OCI-LY1 (cell line): Measurements from ENCODE around the gene NR0B1.

Experiments used
- H2AFZ ChIP-seq: fragments of 200-600 bp; sonication (generic), shearing (Covaris generic); 2 replicates; pipeline ENCODE4 v1.6.0; 2014; ENCODE audit warnings: antibody characterized with exemption, mild to moderate bottlenecking, low read length
- H3F3A ChIP-seq: fragments of 200-600 bp; sonication (generic), shearing (Covaris generic); 2 replicates; pipeline ENCODE4 v1.6.0; 2014; ENCODE audit warnings: mild to moderate bottlenecking, antibody characterized with exemption, low read length, moderate library complexity; ENCODE audit not compliant: insufficient read depth
- H3K27ac ChIP-seq: fragments of 200-600 bp; sonication (generic); 2 replicates; pipeline ENCODE4 v1.5.1; 2014; ENCODE audit warnings: low read length, mixed run types, mild to moderate bottlenecking, low read depth; ENCODE audit not compliant: poor library complexity, severe bottlenecking
- H3K27me3 ChIP-seq: fragments of 200-600 bp; sonication (generic); 2 replicates; pipeline ENCODE4 v1.6.0; 2014; ENCODE audit warnings: antibody characterized with exemption, mild to moderate bottlenecking, low read length, moderate library complexity; ENCODE audit not compliant: insufficient read depth
- H3K36me3 ChIP-seq: fragments of 200-600 bp; sonication (generic); 2 replicates; pipeline ENCODE4 v1.6.1; 2014; ENCODE audit warnings: mild to moderate bottlenecking, antibody characterized with exemption, low read length, moderate library complexity, mixed read lengths; ENCODE audit not compliant: insufficient read depth
- H3K4me1 ChIP-seq: fragments of 200-600 bp; sonication (generic); 2 replicates; pipeline ENCODE4 v1.5.1; 2014; ENCODE audit warnings: mild to moderate bottlenecking, low read length, moderate library complexity; ENCODE audit not compliant: insufficient read depth, severe bottlenecking
- H3K4me2 ChIP-seq: fragments of 200-600 bp; sonication (generic), shearing (Covaris generic); 2 replicates; pipeline ENCODE4 v1.6.1; 2014; ENCODE audit warnings: low read length
- H3K4me3 ChIP-seq: fragments of 200-600 bp; sonication (generic); 2 replicates; pipeline ENCODE4 v1.5.1; 2014; ENCODE audit warnings: low read length, low read depth, mild to moderate bottlenecking, mixed read lengths; ENCODE audit not compliant: poor library complexity, severe bottlenecking
- H3K79me2 ChIP-seq: fragments of 200-600 bp; shearing (Covaris generic); 2 replicates; pipeline ENCODE4 v1.6.1; 2016; ENCODE audit warnings: mixed run types, low read length, mixed read lengths; ENCODE audit not compliant: insufficient read depth
- H3K9ac ChIP-seq: fragments of 200-600 bp; sonication (generic), shearing (Covaris generic); 2 replicates; pipeline ENCODE4 v1.6.1; 2014; ENCODE audit warnings: mild to moderate bottlenecking, low read length, mixed read lengths
- H3K9me2 ChIP-seq: fragments of 200-600 bp; sonication (generic), shearing (Covaris generic); 2 replicates; pipeline ENCODE4 v1.6.1; 2014; ENCODE audit warnings: low read depth, mild to moderate bottlenecking, low read length, mixed read lengths
- H3K9me3 ChIP-seq: fragments of 200-600 bp; shearing (Covaris generic); 2 replicates; pipeline ENCODE4 v1.6.1; 2014; ENCODE audit warnings: low read length, mixed read lengths
- H4K20me1 ChIP-seq: fragments of 200-600 bp; sonication (generic), shearing (Covaris generic); 2 replicates; pipeline ENCODE4 v1.6.0; 2016; ENCODE audit warnings: mild to moderate bottlenecking, low read length; ENCODE audit not compliant: insufficient read depth
- CTCF ChIP-seq: fragments of 200-600 bp; sonication (generic), shearing (Covaris generic); IDR thresholded peaks from 2 replicates; pipeline ENCODE4 v1.5.1; 2017; ENCODE audit warnings: mild to moderate bottlenecking, antibody characterized with exemption, low read length, moderate library complexity, mixed read lengths
- EZH2 ChIP-seq: fragments of 200-600 bp; sonication (generic), shearing (Covaris generic); IDR thresholded peaks from 2 replicates; pipeline ENCODE4 v1.8.0; 2017; ENCODE audit warnings: borderline replicate concordance, mixed run types, mild to moderate bottlenecking, antibody characterized with exemption, low read length, moderate library complexity, mixed read lengths

NR0B1 gene

GRCh38 chrX:30296408-30297254 is 12.6 kb downstream of the NR0B1 start:
- H3F3A ChIP-seq, result no peaks in the 10 kb centered on the region
- H3K79me2 ChIP-seq, result no peaks in the 10 kb centered on the region
- H4K20me1 ChIP-seq, result no peaks in the 10 kb centered on the region
- no peaks in the 10 kb centered on the region for H3K27me3 ChIP-seq
- TF ChIP-seq CTCF (no peak), EZH2 (no peak)
- no peaks in the 10 kb centered on the region for H3K36me3 ChIP-seq
- H2AFZ ChIP-seq, result no peak overlapping the region
- no peak overlapping the region for H3K9ac ChIP-seq
- H3K9me2 ChIP-seq, result no peaks in the 10 kb centered on the region
- H3K4me1 ChIP-seq, result no peaks in the 10 kb centered on the region
- H3K27ac ChIP-seq, result no peak overlapping the region
- H3K4me2 ChIP-seq, result no peak overlapping the region
- H3K9me3 ChIP-seq, result no peaks in the 10 kb centered on the region
- H3K4me3 ChIP-seq, result no peak overlapping the region

GRCh38 chrX:30283456-30284200 is 25.6 kb downstream of the NR0B1 start:
- Histone ChIP-seq H3K9me3 (no peaks in the 10 kb centered on the region), H3K4me2 (no peak overlapping the region), H3F3A (no peaks in the 10 kb centered on the region), H3K9me2 (no peaks in the 10 kb centered on the region), H3K4me3 (no peak overlapping the region), H2AFZ (no peak overlapping the region), H4K20me1 (no peaks in the 10 kb centered on the region), H3K27ac (no peak overlapping the region), H3K4me1 (no peaks in the 10 kb centered on the region), H3K36me3 (no peaks in the 10 kb centered on the region), H3K79me2 (no peaks in the 10 kb centered on the region), H3K27me3 (no peaks in the 10 kb centered on the region), H3K9ac (no peak overlapping the region)
- TF ChIP-seq EZH2 (no peak), CTCF (no peak)

GRCh38 chrX:30282527-30282926 is 26.7 kb downstream of the NR0B1 start:
- Histone ChIP-seq H3K4me3 (no peak overlapping the region), H3F3A (no peaks in the 10 kb centered on the region), H3K27me3 (no peaks in the 10 kb centered on the region), H3K9ac (no peak overlapping the region), H3K9me3 (no peaks in the 10 kb centered on the region), H3K27ac (no peak overlapping the region), H3K9me2 (no peaks in the 10 kb centered on the region), H4K20me1 (no peaks in the 10 kb centered on the region), H3K79me2 (no peaks in the 10 kb centered on the region), H2AFZ (no peak overlapping the region), H3K36me3 (no peaks in the 10 kb centered on the region), H3K4me2 (no peak overlapping the region), H3K4me1 (no peaks in the 10 kb centered on the region)
- no peak for TF ChIP-seq EZH2
- TF ChIP-seq CTCF, result no peak
